Panc1 (cell line): Measurements from ENCODE around the gene FAM153A.
"Not testable (repeated sequence)": the region's sequence is repeated elsewhere in the genome, so short reads cannot be mapped to it uniquely, and the experiment has no call there.

Experiments
- POLR2AphosphoS5 ChIP-seq: IDR thresholded peaks from 2 replicates; pipeline ENCODE4 v1.6.1; 2012; ENCODE audit warnings: mild to moderate bottlenecking, low read depth, low read length, moderate library complexity
- SIN3A ChIP-seq: IDR thresholded peaks from 2 replicates; pipeline ENCODE4 v1.6.1; 2012; ENCODE audit warnings: low read depth, mild to moderate bottlenecking, low read length, moderate library complexity, borderline replicate concordance; ENCODE audit not compliant: insufficient read depth
- TCF7L2 ChIP-seq: IDR thresholded peaks from 2 replicates; pipeline ENCODE4 v1.6.1; 2011; ENCODE audit warnings: mild to moderate bottlenecking, low read depth, low read length, inconsistent platforms
- TF ChIP-seq, protein P1 (sequence below): fragments of 450-650 bp; IDR thresholded peaks from 2 replicates; pipeline ENCODE4 v1.5.1; 2017; ENCODE audit warnings: mild to moderate bottlenecking
- TF ChIP-seq, protein P2 (sequence below), 2 experiments: IDR thresholded peaks; 2 replicates each; pipeline ENCODE4 v1.6.1; 2011 to 2012; ENCODE audit warnings: low read depth in 2 of 2, control low read depth in 1 of 2, low read length in 1 of 2, mild to moderate bottlenecking in 1 of 2, moderate library complexity in 1 of 2; ENCODE audit not compliant: insufficient read depth in 1 of 2

DNA sequence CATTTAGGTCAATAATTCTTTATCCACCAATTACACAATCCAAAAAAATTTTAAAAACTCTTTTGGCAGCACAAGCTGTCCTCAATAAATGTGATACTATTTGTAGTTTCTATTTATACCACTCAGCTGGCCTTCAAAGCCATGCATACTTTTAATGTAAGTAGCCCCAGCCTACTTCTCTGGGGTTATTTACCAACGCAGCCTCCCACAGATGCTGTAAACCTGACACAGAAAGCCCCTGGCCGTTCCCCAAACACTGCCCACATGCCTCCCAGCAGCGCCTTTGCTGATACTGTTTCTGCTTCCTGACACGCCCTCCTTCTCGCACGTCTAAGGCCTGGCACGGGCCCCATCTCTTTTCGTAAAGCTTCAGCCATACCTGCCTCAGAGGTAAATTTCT is 62.7 kb downstream of the FAM153A start:
- not testable (repeated sequence) for TF ChIP-seq SIN3A, TCF7L2, POLR2AphosphoS5
- TF ChIP-seq, protein P1, sequence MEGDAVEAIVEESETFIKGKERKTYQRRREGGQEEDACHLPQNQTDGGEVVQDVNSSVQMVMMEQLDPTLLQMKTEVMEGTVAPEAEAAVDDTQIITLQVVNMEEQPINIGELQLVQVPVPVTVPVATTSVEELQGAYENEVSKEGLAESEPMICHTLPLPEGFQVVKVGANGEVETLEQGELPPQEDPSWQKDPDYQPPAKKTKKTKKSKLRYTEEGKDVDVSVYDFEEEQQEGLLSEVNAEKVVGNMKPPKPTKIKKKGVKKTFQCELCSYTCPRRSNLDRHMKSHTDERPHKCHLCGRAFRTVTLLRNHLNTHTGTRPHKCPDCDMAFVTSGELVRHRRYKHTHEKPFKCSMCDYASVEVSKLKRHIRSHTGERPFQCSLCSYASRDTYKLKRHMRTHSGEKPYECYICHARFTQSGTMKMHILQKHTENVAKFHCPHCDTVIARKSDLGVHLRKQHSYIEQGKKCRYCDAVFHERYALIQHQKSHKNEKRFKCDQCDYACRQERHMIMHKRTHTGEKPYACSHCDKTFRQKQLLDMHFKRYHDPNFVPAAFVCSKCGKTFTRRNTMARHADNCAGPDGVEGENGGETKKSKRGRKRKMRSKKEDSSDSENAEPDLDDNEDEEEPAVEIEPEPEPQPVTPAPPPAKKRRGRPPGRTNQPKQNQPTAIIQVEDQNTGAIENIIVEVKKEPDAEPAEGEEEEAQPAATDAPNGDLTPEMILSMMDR: not testable (repeated sequence)
- TF ChIP-seq, protein P2, sequence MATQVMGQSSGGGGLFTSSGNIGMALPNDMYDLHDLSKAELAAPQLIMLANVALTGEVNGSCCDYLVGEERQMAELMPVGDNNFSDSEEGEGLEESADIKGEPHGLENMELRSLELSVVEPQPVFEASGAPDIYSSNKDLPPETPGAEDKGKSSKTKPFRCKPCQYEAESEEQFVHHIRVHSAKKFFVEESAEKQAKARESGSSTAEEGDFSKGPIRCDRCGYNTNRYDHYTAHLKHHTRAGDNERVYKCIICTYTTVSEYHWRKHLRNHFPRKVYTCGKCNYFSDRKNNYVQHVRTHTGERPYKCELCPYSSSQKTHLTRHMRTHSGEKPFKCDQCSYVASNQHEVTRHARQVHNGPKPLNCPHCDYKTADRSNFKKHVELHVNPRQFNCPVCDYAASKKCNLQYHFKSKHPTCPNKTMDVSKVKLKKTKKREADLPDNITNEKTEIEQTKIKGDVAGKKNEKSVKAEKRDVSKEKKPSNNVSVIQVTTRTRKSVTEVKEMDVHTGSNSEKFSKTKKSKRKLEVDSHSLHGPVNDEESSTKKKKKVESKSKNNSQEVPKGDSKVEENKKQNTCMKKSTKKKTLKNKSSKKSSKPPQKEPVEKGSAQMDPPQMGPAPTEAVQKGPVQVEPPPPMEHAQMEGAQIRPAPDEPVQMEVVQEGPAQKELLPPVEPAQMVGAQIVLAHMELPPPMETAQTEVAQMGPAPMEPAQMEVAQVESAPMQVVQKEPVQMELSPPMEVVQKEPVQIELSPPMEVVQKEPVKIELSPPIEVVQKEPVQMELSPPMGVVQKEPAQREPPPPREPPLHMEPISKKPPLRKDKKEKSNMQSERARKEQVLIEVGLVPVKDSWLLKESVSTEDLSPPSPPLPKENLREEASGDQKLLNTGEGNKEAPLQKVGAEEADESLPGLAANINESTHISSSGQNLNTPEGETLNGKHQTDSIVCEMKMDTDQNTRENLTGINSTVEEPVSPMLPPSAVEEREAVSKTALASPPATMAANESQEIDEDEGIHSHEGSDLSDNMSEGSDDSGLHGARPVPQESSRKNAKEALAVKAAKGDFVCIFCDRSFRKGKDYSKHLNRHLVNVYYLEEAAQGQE (IDR thresholded peaks at IDR 0.05; ENCODE audit: insufficient read depth in 1 of 2, low read depth in 2 of 2, low read length in 1 of 2): not testable (repeated sequence)
